ENCODE measurements around the gene EGLN3.

The EGLN3 gene

GRCh38 chr14:33876274-33876673 lies 74.6 kb downstream of the EGLN3 start:
- Histone ChIP-seq H3K9ac (no peak overlapping the region), H3K27ac (no peak overlapping the region), H3K79me2 (ENCODE audit: insufficient read depth, low read depth) (no peaks in the 10 kb centered on the region), H2AFZ (ENCODE audit: low read depth) (no peak overlapping the region), H3K4me1 (ENCODE audit: low read depth, poor library complexity, severe bottlenecking) (no peaks in the 10 kb centered on the region), H3K4me3 (IDR thresholded peaks at IDR 0.05; ENCODE audit: insufficient read depth, low read depth, low read length) (no peak overlapping the region), H3K4me2 (no peak overlapping the region), H3K27me3 (ENCODE audit: insufficient read depth, low read depth) (no peaks in the 10 kb centered on the region), H3K36me3 (ENCODE audit: insufficient read depth) (no peaks in the 10 kb centered on the region), H4K20me1 (ENCODE audit: insufficient read depth) (no peaks in the 10 kb centered on the region)
- TF ChIP-seq, protein P1, sequence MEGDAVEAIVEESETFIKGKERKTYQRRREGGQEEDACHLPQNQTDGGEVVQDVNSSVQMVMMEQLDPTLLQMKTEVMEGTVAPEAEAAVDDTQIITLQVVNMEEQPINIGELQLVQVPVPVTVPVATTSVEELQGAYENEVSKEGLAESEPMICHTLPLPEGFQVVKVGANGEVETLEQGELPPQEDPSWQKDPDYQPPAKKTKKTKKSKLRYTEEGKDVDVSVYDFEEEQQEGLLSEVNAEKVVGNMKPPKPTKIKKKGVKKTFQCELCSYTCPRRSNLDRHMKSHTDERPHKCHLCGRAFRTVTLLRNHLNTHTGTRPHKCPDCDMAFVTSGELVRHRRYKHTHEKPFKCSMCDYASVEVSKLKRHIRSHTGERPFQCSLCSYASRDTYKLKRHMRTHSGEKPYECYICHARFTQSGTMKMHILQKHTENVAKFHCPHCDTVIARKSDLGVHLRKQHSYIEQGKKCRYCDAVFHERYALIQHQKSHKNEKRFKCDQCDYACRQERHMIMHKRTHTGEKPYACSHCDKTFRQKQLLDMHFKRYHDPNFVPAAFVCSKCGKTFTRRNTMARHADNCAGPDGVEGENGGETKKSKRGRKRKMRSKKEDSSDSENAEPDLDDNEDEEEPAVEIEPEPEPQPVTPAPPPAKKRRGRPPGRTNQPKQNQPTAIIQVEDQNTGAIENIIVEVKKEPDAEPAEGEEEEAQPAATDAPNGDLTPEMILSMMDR (conservative IDR thresholded peaks at IDR 0.05; ENCODE audit: low read depth, low read length), result no peak

Measured in KMS-11 (cell line).